ENCODE data around the gene PAGE2B.
"Not testable (repeated sequence)": the region's sequence is repeated elsewhere in the genome, so short reads cannot be mapped to it uniquely, and the experiment has no call there.

PAGE2B gene

DNA sequence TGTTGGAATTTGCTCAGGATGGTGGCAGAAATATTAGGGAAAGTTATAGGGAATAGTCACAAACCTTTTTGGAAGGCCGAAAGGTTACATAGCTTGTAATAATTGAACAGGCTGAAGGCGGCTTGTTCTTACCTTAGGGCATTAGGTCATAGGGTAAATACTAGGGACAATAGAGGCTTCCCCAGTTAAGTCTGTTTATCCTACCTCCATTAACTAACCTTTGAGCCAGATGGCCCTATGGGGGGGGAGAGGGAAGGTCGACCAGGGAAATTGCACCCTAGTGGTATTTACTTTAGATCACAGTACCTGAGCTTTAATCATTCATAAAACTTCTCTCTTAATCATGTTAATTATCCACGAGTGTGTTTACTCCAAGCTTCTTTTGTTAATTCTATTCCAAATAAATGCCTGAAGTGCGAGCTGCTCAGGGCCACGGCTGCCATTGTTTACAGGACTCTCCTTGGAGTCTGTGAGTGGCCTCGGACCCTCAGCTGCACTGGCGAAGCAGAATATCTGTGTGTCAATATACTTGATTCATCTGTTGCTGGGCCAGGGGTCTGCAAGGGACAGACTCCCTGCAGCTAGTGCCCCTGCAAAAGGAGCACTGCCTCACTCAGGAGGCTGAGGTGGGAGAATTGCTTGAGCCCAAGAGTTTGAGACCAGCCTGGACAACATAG, 36.9 kb downstream of the PAGE2B start:
- DNase-seq: no peak

GRCh38 chrX:55116589-55116988, 41.8 kb downstream of the PAGE2B start:
- not testable (repeated sequence) for DNase-seq

GRCh38 chrX:55118574-55118973, 43.7 kb downstream of the PAGE2B start:
- no peak for DNase-seq

DNA sequence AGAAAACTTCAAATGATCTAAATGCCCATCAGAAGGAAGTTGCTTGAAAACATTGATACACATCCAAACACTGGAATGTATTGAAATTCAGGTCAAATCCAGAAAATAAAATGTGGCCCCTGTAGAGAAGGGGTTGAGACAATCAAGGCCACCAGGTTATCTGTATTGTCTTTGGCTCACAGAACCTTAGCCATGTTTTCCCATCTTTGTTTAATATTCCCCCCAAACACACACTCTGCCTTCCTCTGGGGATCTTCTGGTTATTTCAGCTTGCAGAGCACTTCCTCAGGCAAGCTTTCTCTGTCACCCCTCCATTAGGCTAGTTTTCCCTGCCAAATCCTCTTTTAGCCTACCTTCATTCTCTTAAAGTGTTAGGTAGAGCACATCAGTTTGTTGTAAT, 44.4 kb downstream of the PAGE2B start:
- DNase-seq: no peak

DNA sequence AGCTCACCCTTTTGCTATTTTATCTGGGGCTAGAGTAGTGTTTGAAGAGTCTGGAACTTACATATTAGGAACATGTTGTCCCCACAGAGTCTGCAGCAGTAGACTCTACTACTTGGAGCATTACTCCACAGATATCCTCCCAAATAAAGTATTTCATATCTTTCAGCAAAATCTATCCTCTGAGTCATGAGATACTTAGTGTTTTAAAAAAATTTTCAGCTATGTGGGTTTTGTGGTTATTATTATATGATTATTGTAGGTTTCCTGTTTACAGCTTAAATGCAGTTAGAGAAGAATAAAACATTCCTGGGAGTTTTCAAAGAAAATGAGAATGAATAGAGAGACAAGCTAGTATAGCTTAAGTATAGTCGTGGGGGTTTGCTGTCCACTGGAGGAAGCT, 44.9 kb downstream of the PAGE2B start:
- no peak for DNase-seq

DNA sequence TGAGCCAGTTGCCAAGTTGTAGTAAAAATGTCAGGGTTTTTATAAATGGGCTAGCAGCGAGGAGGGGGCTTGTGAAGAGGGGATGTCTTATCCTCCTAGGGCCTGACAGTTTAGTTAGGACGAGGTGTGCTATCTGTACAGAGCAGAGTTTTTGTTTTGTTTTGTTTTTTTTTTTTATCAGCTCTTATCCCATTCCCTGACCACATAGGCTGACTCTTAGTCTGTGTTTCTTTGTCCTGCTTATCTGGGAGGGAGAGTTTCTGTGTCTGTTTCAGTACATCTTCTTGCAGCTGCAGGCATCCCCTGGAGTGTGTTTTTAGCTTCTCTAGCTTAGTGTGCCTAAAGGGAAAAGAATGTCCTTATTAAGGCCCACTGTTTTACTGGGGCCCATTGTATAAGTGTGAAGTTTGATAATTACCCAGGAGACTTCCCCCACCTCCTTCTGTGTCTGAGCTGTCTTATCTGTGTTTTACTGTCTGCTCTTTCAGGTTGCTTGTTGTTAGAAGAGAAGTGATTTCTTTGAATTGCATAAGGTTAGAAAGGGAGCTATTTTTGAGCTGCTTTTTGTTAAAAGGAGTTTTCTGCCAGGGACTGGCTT, 46.0 kb downstream of the PAGE2B start:
- no peak for DNase-seq

DNA sequence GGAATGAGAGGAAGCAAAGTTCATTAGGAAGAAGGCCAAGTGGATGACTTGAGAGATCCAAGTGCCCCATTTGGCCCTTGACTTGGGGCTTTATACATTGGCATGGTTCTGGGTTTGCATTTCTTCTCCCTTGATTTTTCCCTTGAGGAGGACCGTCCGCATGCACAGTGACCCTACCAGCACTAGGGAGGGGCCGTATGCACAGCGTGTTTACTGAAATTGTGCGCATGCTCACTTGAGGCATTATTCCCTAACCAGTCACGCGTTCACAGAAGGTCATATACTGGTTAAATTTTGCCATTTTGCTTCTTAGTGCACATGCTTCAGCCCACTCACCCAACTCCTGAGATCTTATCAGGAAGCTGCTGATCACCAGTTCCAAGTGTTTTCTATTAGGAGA, 49.1 kb downstream of the PAGE2B start:
- no peak for DNase-seq

DNA sequence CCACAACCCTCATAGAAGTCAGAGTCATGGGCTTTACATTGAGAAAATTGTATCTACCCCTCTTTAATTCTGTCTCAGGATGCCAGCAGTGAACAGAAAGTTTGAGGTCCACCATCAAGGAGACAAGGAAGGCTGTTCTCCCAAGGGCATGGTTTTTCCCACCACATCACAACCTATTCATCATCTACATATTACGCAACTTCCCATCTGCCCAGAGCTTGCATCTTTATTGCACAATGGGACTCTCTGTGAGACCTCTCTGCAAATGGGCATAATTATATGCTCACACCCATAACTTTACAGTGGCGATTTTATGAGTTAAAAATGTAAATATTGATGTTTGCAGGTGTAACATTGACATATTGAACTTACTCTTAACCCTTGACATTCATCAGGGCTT, 52.9 kb downstream of the PAGE2B start:
- DNase-seq: no peak
